HepG2 (cell line): ENCODE measurements around the gene AKR1C3.

Experiments used
- CBFB ChIP-seq: sonication (generic); formaldehyde crosslinking; IDR thresholded peaks from 2 replicates; pipeline ENCODE4 v1.4.0; 2020; ENCODE audit warnings: missing genetic modification reagents
- CHD2 ChIP-seq: IDR thresholded peaks from 2 replicates; pipeline ENCODE4 v1.6.1; 2011; ENCODE audit warnings: low read depth, low read length, improper control_type of control experiment
- DPF2 ChIP-seq: sonication (generic); formaldehyde crosslinking; IDR thresholded peaks from 2 replicates; pipeline ENCODE4 v1.4.0; 2020; ENCODE audit warnings: mild to moderate bottlenecking, low read depth, missing genetic modification reagents, borderline replicate concordance
- EED ChIP-seq: sonication (generic); formaldehyde crosslinking; IDR thresholded peaks from 2 replicates; pipeline ENCODE4 v1.5.0; 2020; ENCODE audit warnings: mild to moderate bottlenecking, missing genetic modification reagents
- FOXM1 ChIP-seq: sonication (generic); formaldehyde crosslinking; IDR thresholded peaks from 2 replicates; pipeline ENCODE4 v1.5.0; 2020; ENCODE audit warnings: missing genetic modification reagents
- GTF3A ChIP-seq: sonication (generic); formaldehyde crosslinking; conservative IDR thresholded peaks from 2 replicates; pipeline ENCODE4 v1.4.0; 2020; ENCODE audit warnings: mild to moderate bottlenecking, missing genetic modification reagents
- NFE2L2 ChIP-seq: fragments of 150-350 bp; IDR thresholded peaks from 2 replicates; pipeline ENCODE4 v1.6.1; 2014; ENCODE audit warnings: low read length
- ZNF232 ChIP-seq: sonication (generic); formaldehyde crosslinking; IDR thresholded peaks from 2 replicates; pipeline ENCODE4 v1.4.0; 2020; ENCODE audit warnings: missing genetic modification reagents, borderline replicate concordance
- ZNF761 ChIP-seq: sonication (generic); formaldehyde crosslinking; conservative IDR thresholded peaks from 2 replicates; pipeline ENCODE4 v1.4.0; 2020; ENCODE audit warnings: mild to moderate bottlenecking, missing genetic modification reagents

DNA sequence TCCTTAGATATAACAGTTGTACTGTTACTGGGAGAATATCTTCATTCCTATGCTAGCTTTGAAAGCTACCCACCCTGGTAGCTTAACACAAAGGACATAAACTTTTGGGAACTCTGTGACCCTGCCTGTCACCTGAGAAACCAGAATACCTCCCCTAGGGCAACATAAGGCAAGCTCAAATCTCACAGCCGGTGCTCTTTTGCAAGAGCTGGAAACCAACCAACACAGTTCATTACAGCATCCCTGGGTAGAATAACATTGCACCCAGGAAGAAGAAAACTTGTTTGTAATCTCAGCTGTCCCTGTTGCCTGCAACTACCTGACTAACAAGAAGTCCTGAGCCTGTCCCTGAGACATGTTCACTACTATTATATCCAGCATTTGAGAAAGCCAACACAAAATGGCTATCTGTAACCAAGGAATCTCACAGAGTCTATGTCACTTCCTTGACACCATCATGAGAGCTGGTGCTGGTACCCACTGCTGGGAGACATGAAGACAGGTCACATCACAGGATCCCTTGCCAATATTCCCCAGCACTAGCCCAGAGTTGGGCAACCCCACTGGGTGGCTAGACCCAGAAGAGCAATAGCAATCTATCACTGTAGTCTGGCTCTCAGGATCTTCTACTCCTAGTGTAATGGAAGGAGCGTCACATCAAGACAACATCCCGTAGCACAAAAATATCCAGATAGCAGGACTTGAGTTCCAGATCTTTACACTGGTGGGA is 31.3 kb downstream of the AKR1C3 start:
- TF ChIP-seq GTF3A (no peak), ZNF761 (CRISPR knock-in tag) (no peak), NFE2L2 (no peak), CBFB (no peak), ZNF232 (CRISPR knock-in tag) (no peak), FOXM1 (CRISPR knock-in tag) (no peak), CHD2 (no peak), EED (CRISPR knock-in tag) (no peak), DPF2 (CRISPR knock-in tag) (no peak)
